Kidney (tissue), 14 donors: Measurements from ENCODE around the gene PPY. TPM values are rescaled to one million over a fixed set of nuclear protein-coding genes. Genes with fewer than 3 reads are reported as not detected.
A peak's percentile ranks its signal among the peaks of the same experiment; 100 is the strongest.

Experiments
- DNase-seq, 5 donors: peaks; one replicate each; pipeline ENCODE4 v3.0.0-alpha.2; 2013 to 2020
- FAIRE-seq: peaks from 2 replicates; lab custom pipeline; 2012; peaks lifted over from hg19 to GRCh38; lab: Jason Lieb, UNC
- H3K27ac ChIP-seq, 2 donors: one replicate each; pipeline ENCODE4 v1.7.0; 2013; ENCODE audit warnings: low read depth in 2 of 2, low read length in 2 of 2, inconsistent platforms in 1 of 2
- H3K27me3 ChIP-seq: one replicate; pipeline ENCODE4 v1.7.1; 2013; ENCODE audit warnings: low read length, inconsistent platforms; ENCODE audit not compliant: control insufficient read depth, insufficient read depth
- H3K36me3 ChIP-seq, 3 donors: one replicate each; pipeline versions ENCODE4 v1.7.0 to v1.7.1; 2013; ENCODE audit warnings: low read length in 3 of 3, control low read depth in 1 of 3, inconsistent platforms in 1 of 3; ENCODE audit not compliant: insufficient read depth in 3 of 3, control insufficient read depth in 2 of 3
- H3K4me1 ChIP-seq, 3 donors: one replicate each; pipeline versions ENCODE4 v1.7.0 to v1.7.1; 2013; ENCODE audit warnings: low read length in 3 of 3, inconsistent platforms in 1 of 3, low read depth in 1 of 3; ENCODE audit not compliant: control insufficient read depth in 2 of 3, insufficient read depth in 2 of 3
- H3K4me3 ChIP-seq, 3 donors: one replicate each; pipeline versions ENCODE4 v1.7.0 to v1.8.1; 2013; ENCODE audit warnings: low read length in 3 of 3, control low read depth in 1 of 3, inconsistent platforms in 1 of 3
- H3K9ac ChIP-seq, 3 donors: one replicate each; pipeline versions ENCODE4 v1.7.0 to v1.7.1; 2013; ENCODE audit warnings: low read length in 3 of 3, control low read depth in 1 of 3, inconsistent platforms in 1 of 3
- H3K9me3 ChIP-seq, 3 donors: one replicate each; pipeline versions ENCODE4 v1.7.0 to v1.7.1; 2013; ENCODE audit warnings: low read length in 3 of 3, control low read depth in 1 of 3, inconsistent platforms in 1 of 3; ENCODE audit not compliant: control insufficient read depth in 2 of 3, insufficient read depth in 1 of 3
- intact Hi-C: fragments of 100-400 bp; cut with DNase I; formaldehyde crosslinking; loops from one replicate; pipeline ENCODE4 v1.11.1; 2022
- polyA plus RNA-seq: library from polyadenylated mRNA; stranded (reverse); fragments of 350-450 nt; fragmentation: Illumina TruSeq; extraction: RNeasy Lipid Tissue Mini Kit (QIAGEN cat#74804); gene quantifications from one replicate; pipeline ENCODE4 v1.2.3, GENCODE V29; 2014; ENCODE audit warnings: low read depth, low replicate concordance; ENCODE audit not compliant: insufficient read depth
- total RNA-seq: library from RNA; stranded (reverse); fragmentation: NEBNext Ultra II Directional; extraction: Animal tissue kit (Norgen Biotek cat#: 25700); gene quantifications from one replicate; pipeline ENCODE4 v1.2.1, GENCODE V29; 2021
- TF ChIP-seq, protein P1 (sequence below): IDR thresholded peaks from 3 replicates; pipeline ENCODE4 v1.5.1; 2012; ENCODE audit warnings: mild to moderate bottlenecking, moderate library complexity, borderline replicate concordance; ENCODE audit not compliant: insufficient read depth; ENCODE audit errors: extremely low read depth
- donor health status: control.
- donor health status: control.
- donor health status: control.
- donor health status: control.
- donor health status: control.
- donor health status: DM: yes; HTN: yes; CAD: no.
- donor health status: Normal renal cell carcinoma (clear cell type).

Gene PPY
- total and polyA plus RNA-seq, 2 donors from 2014 or later: not detected

GRCh38 chr17:43911904-43912303 is 30.4 kb downstream of the PPY start:
- FAIRE-seq: no peak

DNA sequence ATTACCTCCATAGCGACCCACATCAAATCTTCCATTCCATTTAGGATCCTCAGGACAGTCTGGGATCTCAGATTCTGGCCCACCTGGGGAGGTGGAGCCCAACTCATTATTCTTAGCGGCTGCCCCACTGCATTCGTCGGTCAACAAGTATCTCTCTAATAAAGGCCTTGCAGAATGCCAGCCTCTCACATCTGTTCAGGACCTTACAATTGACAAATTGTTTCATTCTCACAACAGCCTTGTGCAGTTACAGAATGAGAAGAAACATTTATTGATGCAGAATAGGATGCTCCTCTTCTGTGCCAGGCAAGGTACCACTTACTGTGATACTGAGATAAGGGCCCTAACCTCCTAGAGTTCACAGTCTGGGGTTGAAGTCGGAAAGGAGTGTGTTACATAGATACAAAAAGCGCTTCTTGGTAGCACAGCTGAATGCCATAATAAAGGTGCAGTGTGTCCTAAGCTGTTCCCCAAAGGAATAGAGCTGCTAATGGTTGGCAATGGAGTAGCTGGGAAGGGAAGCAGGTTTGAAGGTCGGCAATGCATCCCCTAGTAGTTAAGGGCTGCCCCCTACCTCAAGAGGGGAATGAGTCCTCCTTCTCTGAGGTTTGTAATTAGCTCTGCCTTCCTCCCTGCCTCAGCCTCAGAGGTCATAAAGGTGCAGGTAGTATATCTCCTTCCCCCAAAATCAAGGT is 32.6 kb downstream of the PPY start:
- Histone ChIP-seq H3K9ac (no peak overlapping the region), H3K4me3 (no peak overlapping the region), H3K4me1 (peaks cover 0 to 14% (median 0%) of the 10 kb centered on the region in 3 donors), H3K27me3 (no peaks in the 10 kb centered on the region), H3K36me3 (no peaks in the 10 kb centered on the region), H3K27ac (no peak overlapping the region), H3K9me3 (peaks cover 0 to 3% (median 0%) of the 10 kb centered on the region in 3 donors)
- intact Hi-C loops: no loop called here
- no peak for FAIRE-seq
- no peak for DNase-seq
- TF ChIP-seq, protein P1, sequence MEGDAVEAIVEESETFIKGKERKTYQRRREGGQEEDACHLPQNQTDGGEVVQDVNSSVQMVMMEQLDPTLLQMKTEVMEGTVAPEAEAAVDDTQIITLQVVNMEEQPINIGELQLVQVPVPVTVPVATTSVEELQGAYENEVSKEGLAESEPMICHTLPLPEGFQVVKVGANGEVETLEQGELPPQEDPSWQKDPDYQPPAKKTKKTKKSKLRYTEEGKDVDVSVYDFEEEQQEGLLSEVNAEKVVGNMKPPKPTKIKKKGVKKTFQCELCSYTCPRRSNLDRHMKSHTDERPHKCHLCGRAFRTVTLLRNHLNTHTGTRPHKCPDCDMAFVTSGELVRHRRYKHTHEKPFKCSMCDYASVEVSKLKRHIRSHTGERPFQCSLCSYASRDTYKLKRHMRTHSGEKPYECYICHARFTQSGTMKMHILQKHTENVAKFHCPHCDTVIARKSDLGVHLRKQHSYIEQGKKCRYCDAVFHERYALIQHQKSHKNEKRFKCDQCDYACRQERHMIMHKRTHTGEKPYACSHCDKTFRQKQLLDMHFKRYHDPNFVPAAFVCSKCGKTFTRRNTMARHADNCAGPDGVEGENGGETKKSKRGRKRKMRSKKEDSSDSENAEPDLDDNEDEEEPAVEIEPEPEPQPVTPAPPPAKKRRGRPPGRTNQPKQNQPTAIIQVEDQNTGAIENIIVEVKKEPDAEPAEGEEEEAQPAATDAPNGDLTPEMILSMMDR: no peak

More at GRCh38 chr17:43911904-43912303, 30.4 kb downstream of the PPY start:
- Histone ChIP-seq H3K4me3 (no peak overlapping the region), H3K9me3 (peaks cover 0 to 3% (median 0%) of the 10 kb centered on the region in 3 donors), H3K27ac (no peak overlapping the region), H3K36me3 (no peaks in the 10 kb centered on the region), H3K9ac (no peak overlapping the region), H3K27me3 (no peaks in the 10 kb centered on the region), H3K4me1 (peaks cover 0 to 5% (median 0%) of the 10 kb centered on the region in 3 donors)
- intact Hi-C loops: no loop called here
- DNase-seq: peak in 1 of 5 donors; percentile 43
- TF ChIP-seq, protein P1: no peak

GRCh38 chr17:43907998-43908721 is 34.1 kb downstream of the PPY start:
- Histone ChIP-seq H3K27me3 (no peaks in the 10 kb centered on the region), H3K4me3 (peak overlapping the region; percentile 30 to 73 (median 69)), H3K9ac (peak overlapping the region in 2 of 3 donors; percentile 0 to 71), H3K27ac (no peak overlapping the region), H3K9me3 (peaks cover 0 to 3% (median 0%) of the 10 kb centered on the region in 3 donors), H3K4me1 (peaks cover 0 to 14% (median 0%) of the 10 kb centered on the region in 3 donors), H3K36me3 (no peaks in the 10 kb centered on the region)
- FAIRE-seq: no peak
- intact Hi-C loops: no loop called here
- TF ChIP-seq, protein P1: no peak
- peak; percentile 74 to 87 (median 86) for DNase-seq
